Central memory CD8-positive, alpha-beta T cell (primary cell): ENCODE data around the gene KLHL7.
A peak's percentile ranks its signal among the peaks of the same experiment; 100 is the strongest.

Experiments
- ATAC-seq: fragments of 150-1000 bp; cut with Tn5 transposase; replicated peaks from 2 replicates; pipeline ENCODE4 v1.10.0; 2022; ENCODE audit warnings: mild to moderate bottlenecking, moderate FRiP score, moderate number of reproducible peaks; ENCODE audit not compliant: poor library complexity, severe bottlenecking; ENCODE audit errors: extremely low read depth
- DNase-seq, 2 donors: peaks; one replicate each; pipeline ENCODE4 v3.0.0; 2021; ENCODE audit warnings: low spot score in 2 of 2
- H3K27ac Mint-ChIP-seq: one replicate; pipeline ENCODE4 v1.8.0; 2022; ENCODE audit warnings: low read depth, mild to moderate bottlenecking, moderate library complexity, mixed read lengths
- H3K27me3 Mint-ChIP-seq: one replicate; pipeline ENCODE4 v1.8.0; 2022; ENCODE audit warnings: mixed read lengths
- H3K36me3 Mint-ChIP-seq: one replicate; pipeline ENCODE4 v1.8.0; 2022; ENCODE audit warnings: mild to moderate bottlenecking, moderate library complexity, mixed read lengths; ENCODE audit not compliant: insufficient read depth
- H3K4me1 Mint-ChIP-seq: one replicate; pipeline ENCODE4 v1.8.0; 2022; ENCODE audit warnings: mixed read lengths
- H3K4me3 Mint-ChIP-seq: one replicate; pipeline ENCODE4 v1.8.0; 2022; ENCODE audit warnings: mild to moderate bottlenecking, moderate library complexity, mixed read lengths
- H3K9me3 Mint-ChIP-seq: one replicate; pipeline ENCODE4 v1.8.0; 2022; ENCODE audit warnings: mixed read lengths

KLHL7 gene

GRCh38 chr7:23093546-23093945 lies 12.0 kb upstream of the KLHL7 start:
- Mint-ChIP-seq H3K9me3 (no peaks in the 10 kb centered on the region), H3K36me3 (peaks cover 2% of the 10 kb centered on the region), H3K4me1 (no peaks in the 10 kb centered on the region), H3K27ac (no peak overlapping the region), H3K27me3 (peaks cover 23% of the 10 kb centered on the region), H3K4me3 (no peak overlapping the region)
- no peak for ATAC-seq
- no peak for DNase-seq

- Mint-ChIP-seq H3K4me3 (no peak overlapping the region), H3K36me3 (peaks cover 2% of the 10 kb centered on the region), H3K9me3 (no peaks in the 10 kb centered on the region), H3K27me3 (no peaks in the 10 kb centered on the region), H3K27ac (no peak overlapping the region), H3K4me1 (no peaks in the 10 kb centered on the region)
- DNase-seq (no peak), ATAC-seq (no peak)
Observed at GRCh38 chr7:23096518-23097290, 8.9 kb upstream of the KLHL7 start.

- Mint-ChIP-seq H3K27ac (no peak overlapping the region), H3K9me3 (no peaks in the 10 kb centered on the region)
- DNase-seq, result no peak
Observed at GRCh38 chr7:23098029-23098428, 7.6 kb upstream of the KLHL7 start.

GRCh38 chr7:23098460-23098859 lies 7.1 kb upstream of the KLHL7 start:
- H3K27ac Mint-ChIP-seq, result no peak overlapping the region
- DNase-seq, result no peak
- peaks cover 2% of the 10 kb centered on the region for H3K36me3 Mint-ChIP-seq
- ATAC-seq, result no peak
- no peaks in the 10 kb centered on the region for H3K27me3 Mint-ChIP-seq
- H3K4me3 Mint-ChIP-seq, result no peak overlapping the region
- no peaks in the 10 kb centered on the region for H3K4me1 Mint-ChIP-seq
- no peaks in the 10 kb centered on the region for H3K9me3 Mint-ChIP-seq

More at GRCh38 chr7:23098029-23098428, 7.6 kb upstream of the KLHL7 start:
- Mint-ChIP-seq H3K27me3 (no peaks in the 10 kb centered on the region), H3K4me1 (no peaks in the 10 kb centered on the region), H3K4me3 (no peak overlapping the region), H3K36me3 (peaks cover 2% of the 10 kb centered on the region)
- ATAC-seq, result no peak

GRCh38 chr7:23100697-23101096 lies 4.9 kb upstream of the KLHL7 start:
- peaks cover 5% of the 10 kb centered on the region for H3K4me1 Mint-ChIP-seq
- no peak overlapping the region for H3K4me3 Mint-ChIP-seq
- ATAC-seq (no peak), DNase-seq (no peak)
- no peaks in the 10 kb centered on the region for H3K9me3 Mint-ChIP-seq
- H3K27ac Mint-ChIP-seq, result no peak overlapping the region
- no peaks in the 10 kb centered on the region for H3K27me3 Mint-ChIP-seq
- peaks cover 7% of the 10 kb centered on the region for H3K36me3 Mint-ChIP-seq

DNA sequence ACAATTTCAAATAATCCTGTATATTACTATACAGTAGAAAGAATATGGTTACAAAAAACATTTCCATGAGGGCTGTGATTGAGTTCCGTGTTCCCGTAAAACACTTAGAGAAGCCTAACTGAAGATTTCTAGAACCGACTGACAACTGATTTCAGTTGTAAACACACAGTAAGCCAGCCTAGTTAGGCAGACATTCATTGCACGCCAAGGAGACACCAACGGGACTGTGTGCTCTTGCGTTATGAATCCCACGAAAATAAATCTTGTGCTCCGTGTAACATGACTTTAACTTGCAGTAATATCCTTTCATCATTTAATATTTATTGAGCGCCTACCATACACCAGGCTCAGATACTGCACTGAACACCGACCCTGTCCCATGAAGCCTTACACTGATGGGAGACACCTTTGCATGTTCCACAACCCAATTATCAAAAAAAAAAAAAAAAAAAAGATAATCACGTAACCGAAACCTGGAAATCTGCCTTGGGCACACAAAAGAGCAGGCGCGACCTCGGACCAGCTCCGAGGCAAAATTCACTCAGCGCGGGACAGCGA lies 420 bp upstream of the KLHL7 start:
- Mint-ChIP-seq H3K4me1 (peaks cover 48% of the 10 kb centered on the region), H3K9me3 (no peaks in the 10 kb centered on the region), H3K4me3 (peak overlapping the region; percentile 94), H3K27ac (peak overlapping the region; percentile 90), H3K36me3 (peaks cover 12% of the 10 kb centered on the region), H3K27me3 (no peaks in the 10 kb centered on the region)
- ATAC-seq, result peak; percentile 15
- no peak for DNase-seq

DNA sequence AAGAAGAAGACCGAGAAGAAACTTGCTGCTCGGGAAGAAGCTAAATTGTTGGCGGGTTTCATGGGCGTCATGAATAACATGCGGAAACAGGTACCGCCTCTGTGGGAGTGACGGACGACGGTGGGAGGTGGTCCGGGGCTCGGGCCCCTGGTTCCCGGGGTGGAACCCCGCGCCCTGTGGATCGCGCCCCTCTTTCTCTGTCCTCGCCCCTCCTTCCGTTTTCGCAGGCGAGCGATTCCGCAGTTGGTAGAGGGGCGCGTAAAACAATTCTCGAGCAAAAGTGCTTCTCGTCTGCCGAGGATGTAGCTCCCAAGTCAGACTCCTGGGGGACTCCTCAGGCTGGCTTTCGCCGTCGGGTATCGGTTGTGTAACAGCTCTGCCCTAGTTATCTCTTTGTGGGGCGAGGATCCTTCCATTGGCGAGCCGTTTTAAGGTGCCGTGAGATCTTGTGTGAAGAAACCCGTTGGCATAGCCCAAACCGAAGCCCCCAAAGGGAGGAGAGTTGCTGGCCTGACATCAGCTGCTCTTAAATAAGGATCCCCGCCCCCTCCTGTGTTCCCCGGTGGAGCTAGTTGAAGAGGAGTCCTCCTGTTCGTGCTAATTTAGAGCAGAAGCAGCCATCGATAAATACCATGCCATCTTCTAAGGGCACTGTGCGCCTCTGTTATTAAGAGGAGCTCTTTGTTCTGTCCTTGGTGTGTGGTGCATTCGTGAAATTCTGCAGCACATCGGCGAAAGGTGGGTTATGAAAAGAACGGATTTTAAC lies 655 bp downstream of the KLHL7 start:
- H3K27ac Mint-ChIP-seq, result peak overlapping the region; percentile 90
- H3K9me3 Mint-ChIP-seq, result no peaks in the 10 kb centered on the region
- DNase-seq, result peak; percentile 23 to 37
- H3K27me3 Mint-ChIP-seq, result no peaks in the 10 kb centered on the region
- peaks cover 56% of the 10 kb centered on the region for H3K4me1 Mint-ChIP-seq
- peak; percentile 50 for ATAC-seq
- peaks cover 13% of the 10 kb centered on the region for H3K36me3 Mint-ChIP-seq
- H3K4me3 Mint-ChIP-seq, result peak overlapping the region; percentile 94

DNA sequence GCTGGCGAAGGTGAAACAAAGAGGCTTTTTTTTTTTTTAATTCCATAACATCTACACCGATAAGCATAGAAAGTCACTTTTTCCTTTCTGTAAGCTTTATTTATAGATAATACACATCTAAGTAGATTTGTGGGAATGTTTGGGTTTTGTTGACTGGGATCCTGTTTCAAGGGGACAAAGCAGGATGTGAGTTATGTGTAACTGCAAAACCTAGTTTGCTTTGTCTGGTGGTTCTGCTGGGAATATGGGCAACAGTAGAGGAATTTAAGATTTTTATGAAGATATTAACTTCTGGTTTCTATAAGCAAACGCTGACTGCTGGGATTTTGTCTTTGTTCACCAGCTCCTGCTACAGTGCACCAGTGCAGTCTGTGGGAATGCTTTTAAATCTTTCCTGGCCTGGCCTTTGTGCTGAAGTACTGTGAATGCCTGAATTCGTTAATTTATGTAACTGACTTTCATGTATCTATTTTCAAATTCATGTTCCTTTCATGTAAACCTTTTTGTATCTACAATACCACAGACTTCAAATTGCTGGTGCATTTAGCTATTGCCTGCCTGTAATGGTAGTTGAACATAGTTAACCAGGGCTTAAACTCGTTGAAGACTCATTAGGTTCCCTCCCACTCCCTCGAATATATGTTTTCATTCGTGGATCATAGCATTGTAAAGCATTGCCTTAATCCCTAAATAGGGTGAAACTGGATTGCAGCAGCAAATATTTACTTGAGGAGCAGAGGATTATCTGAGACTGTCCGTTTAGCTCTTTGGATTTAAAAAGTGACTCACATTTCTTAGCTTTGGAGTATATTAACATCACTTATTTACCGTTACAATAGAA lies 1.5 kb downstream of the KLHL7 start:
- Mint-ChIP-seq H3K9me3 (no peaks in the 10 kb centered on the region), H3K27me3 (no peaks in the 10 kb centered on the region), H3K4me1 (peaks cover 59% of the 10 kb centered on the region), H3K36me3 (peaks cover 13% of the 10 kb centered on the region), H3K27ac (peak overlapping the region; percentile 90), H3K4me3 (peak overlapping the region; percentile 94)
- no peak for DNase-seq
- no peak for ATAC-seq

DNA sequence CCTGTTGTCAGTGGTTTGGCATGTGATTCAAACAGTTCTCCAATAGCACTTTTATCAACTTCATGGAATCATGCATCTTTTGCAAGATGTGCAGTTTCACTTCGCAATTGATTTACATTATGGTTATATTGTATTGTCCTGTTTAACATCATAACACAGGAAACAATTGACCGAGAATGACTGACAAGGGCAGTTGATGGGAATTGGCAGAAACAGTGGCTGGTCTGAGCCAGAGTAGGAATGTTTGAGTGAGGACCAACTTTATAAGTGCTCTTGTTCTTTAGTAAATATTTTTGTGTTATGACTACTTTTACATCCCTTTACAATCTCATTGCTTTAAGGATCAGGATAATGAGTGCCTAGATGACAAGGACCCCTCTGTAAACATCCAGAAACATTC lies 2.2 kb downstream of the KLHL7 start:
- peak overlapping the region; percentile 94 for H3K4me3 Mint-ChIP-seq

DNA sequence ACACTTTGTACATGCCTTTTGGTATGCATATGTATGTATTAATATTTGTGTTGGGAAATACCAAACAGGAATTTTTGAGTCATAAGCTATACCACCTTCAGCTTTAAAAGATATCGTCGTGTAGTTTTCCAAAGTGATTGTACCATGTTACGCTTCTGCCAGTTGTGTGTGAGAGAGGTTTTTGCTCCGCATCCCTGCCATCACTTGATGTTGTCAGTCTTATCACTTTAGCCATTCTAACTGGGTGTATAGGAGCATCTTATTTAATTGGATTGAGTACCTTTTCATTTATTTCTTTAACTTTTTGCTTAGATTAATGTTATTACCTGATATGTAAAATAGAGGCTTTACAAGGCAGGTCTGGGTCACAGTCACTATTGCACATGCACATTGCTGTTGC lies 3.4 kb downstream of the KLHL7 start:
- H3K4me3 Mint-ChIP-seq, result no peak overlapping the region
- no peaks in the 10 kb centered on the region for H3K9me3 Mint-ChIP-seq
- peaks cover 13% of the 10 kb centered on the region for H3K36me3 Mint-ChIP-seq
- ATAC-seq, result no peak
- no peaks in the 10 kb centered on the region for H3K27me3 Mint-ChIP-seq
- H3K4me1 Mint-ChIP-seq, result peaks cover 68% of the 10 kb centered on the region
- no peak overlapping the region for H3K27ac Mint-ChIP-seq
- no peak for DNase-seq

More for the DNA sequence above, 2.2 kb downstream of the KLHL7 start:
- DNase-seq, result no peak
- H3K4me1 Mint-ChIP-seq, result peaks cover 67% of the 10 kb centered on the region
- no peaks in the 10 kb centered on the region for H3K27me3 Mint-ChIP-seq
- peaks cover 13% of the 10 kb centered on the region for H3K36me3 Mint-ChIP-seq
- no peak for ATAC-seq
- H3K27ac Mint-ChIP-seq, result no peak overlapping the region
- H3K9me3 Mint-ChIP-seq, result no peaks in the 10 kb centered on the region

GRCh38 chr7:23109470-23109869 lies 3.9 kb downstream of the KLHL7 start:
- peaks cover 68% of the 10 kb centered on the region for H3K4me1 Mint-ChIP-seq
- no peaks in the 10 kb centered on the region for H3K27me3 Mint-ChIP-seq
- ATAC-seq (no peak), DNase-seq (no peak)
- H3K36me3 Mint-ChIP-seq, result peaks cover 13% of the 10 kb centered on the region
- H3K27ac Mint-ChIP-seq, result no peak overlapping the region
- H3K4me3 Mint-ChIP-seq, result no peak overlapping the region
- H3K9me3 Mint-ChIP-seq, result no peaks in the 10 kb centered on the region

- Mint-ChIP-seq H3K4me1 (peaks cover 39% of the 10 kb centered on the region), H3K4me3 (no peak overlapping the region), H3K9me3 (no peaks in the 10 kb centered on the region), H3K27me3 (no peaks in the 10 kb centered on the region), H3K27ac (no peak overlapping the region), H3K36me3 (peaks cover 1% of the 10 kb centered on the region)
- DNase-seq (no peak), ATAC-seq (no peak)
Observed at GRCh38 chr7:23114896-23115295, 9.3 kb downstream of the KLHL7 start.
